NCI-H2107 treated with DMSO at 0.1 percent for 48 hours (cell line): ENCODE data around the gene TOMM40.
"Not testable (repeated sequence)": the region's sequence is repeated elsewhere in the genome, so short reads cannot be mapped to it uniquely, and the experiment has no call there.

Experiments used
- DNase-seq: peaks from one replicate; lab custom pipeline; 2025; ENCODE audit not compliant: unreplicated experiment; lab: John Stamatoyannopoulos, UW

TOMM40 gene

GRCh38 chr19:44894946-44895345 is 3.9 kb downstream of the TOMM40 start:
- no peak for DNase-seq

GRCh38 chr19:44897835-44898234 is 6.8 kb downstream of the TOMM40 start:
- no peak for DNase-seq

- no peak for DNase-seq
These were observed 9.5 kb downstream of the TOMM40 start for GRCh38 chr19:44900328-44901244.

DNA sequence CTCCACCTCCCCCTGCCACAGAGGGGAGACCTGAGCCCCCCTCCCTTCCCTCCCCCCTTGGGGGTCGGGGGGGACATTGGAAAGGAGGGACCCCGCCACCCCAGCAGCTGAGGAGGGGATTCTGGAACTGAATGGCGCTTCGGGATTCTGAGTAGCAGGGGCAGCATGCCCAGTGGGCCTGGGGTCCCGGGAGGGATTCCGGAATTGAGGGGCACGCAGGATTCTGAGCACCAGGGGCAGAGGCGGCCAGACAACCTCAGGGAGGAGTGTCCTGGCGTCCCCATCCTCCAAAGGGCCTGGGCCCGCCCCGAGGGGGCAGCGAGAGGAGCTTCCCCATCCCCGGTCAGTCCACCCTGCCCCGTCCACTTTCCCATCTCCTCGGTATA is 12.2 kb downstream of the TOMM40 start:
- no peak for DNase-seq

DNA sequence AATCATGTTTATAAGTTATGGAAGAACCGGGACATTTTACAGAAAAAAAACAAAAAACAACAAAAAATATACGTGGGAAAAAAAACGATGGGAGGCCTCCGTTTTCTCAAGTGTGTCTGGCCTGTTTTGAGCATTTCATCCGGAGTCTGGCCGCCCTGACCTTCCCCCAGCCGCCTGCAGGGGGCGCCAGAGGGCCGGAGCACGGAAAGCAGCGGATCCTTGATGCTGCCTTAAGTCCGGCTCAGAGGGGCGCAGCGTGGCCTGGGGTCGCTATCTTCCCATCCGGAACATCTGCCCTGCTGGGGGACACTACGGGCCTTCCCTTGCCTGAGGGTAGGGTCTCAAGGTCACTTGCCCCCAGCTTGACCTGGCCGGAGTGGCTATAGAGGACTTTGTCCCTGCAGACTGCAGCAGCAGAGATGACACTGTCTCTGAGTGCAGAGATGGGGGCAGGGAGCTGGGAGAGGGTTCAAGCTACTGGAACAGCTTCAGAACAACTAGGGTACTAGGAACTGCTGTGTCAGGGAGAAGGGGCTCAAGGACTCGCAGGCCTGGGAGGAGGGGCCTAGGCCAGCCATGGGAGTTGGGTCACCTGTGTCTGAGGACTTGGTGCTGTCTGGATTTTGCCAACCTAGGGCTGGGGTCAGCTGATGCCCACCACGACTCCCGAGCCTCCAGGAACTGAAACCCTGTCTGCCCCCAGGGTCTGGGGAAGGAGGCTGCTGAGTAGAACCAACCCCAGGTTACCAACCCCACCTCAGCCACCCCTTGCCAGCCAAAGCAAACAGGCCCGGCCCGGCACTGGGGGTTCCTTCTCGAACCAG is 12.8 kb downstream of the TOMM40 start:
- peak; percentile 12 for DNase-seq

GRCh38 chr19:44904426-44904994 is 13.5 kb downstream of the TOMM40 start:
- no peak for DNase-seq

DNA sequence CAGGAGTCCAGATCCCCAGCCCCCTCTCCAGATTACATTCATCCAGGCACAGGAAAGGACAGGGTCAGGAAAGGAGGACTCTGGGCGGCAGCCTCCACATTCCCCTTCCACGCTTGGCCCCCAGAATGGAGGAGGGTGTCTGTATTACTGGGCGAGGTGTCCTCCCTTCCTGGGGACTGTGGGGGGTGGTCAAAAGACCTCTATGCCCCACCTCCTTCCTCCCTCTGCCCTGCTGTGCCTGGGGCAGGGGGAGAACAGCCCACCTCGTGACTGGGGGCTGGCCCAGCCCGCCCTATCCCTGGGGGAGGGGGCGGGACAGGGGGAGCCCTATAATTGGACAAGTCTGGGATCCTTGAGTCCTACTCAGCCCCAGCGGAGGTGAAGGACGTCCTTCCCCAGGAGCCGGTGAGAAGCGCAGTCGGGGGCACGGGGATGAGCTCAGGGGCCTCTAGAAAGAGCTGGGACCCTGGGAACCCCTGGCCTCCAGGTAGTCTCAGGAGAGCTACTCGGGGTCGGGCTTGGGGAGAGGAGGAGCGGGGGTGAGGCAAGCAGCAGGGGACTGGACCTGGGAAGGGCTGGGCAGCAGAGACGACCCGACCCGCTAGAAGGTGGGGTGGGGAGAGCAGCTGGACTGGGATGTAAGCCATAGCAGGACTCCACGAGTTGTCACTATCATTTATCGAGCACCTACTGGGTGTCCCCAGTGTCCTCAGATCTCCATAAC is 14.5 kb downstream of the TOMM40 start, which contains the start of gene APOE:
Gene APOE, plus strand, starts transcription at position 360 of the 724 bp plus-strand sequence. CDS start 829 bp downstream, outside the sequence.
- DNase-seq, result no peak

- DNase-seq, result no peak
These were observed 16.6 kb downstream of the TOMM40 start for GRCh38 chr19:44907613-44908012.

GRCh38 chr19:44908074-44908835 is 17.2 kb downstream of the TOMM40 start:
- DNase-seq, result no peak

DNA sequence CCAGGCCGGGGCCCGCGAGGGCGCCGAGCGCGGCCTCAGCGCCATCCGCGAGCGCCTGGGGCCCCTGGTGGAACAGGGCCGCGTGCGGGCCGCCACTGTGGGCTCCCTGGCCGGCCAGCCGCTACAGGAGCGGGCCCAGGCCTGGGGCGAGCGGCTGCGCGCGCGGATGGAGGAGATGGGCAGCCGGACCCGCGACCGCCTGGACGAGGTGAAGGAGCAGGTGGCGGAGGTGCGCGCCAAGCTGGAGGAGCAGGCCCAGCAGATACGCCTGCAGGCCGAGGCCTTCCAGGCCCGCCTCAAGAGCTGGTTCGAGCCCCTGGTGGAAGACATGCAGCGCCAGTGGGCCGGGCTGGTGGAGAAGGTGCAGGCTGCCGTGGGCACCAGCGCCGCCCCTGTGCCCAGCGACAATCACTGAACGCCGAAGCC is 17.8 kb downstream of the TOMM40 start:
- no peak for DNase-seq

DNA sequence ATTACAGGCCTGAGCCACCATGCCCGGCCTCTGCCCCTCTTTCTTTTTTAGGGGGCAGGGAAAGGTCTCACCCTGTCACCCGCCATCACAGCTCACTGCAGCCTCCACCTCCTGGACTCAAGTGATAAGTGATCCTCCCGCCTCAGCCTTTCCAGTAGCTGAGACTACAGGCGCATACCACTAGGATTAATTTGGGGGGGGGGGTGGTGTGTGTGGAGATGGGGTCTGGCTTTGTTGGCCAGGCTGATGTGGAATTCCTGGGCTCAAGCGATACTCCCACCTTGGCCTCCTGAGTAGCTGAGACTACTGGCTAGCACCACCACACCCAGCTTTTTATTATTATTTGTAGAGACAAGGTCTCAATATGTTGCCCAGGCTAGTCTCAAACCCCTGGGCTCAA is 18.7 kb downstream of the TOMM40 start:
- DNase-seq, result no peak

- not testable (repeated sequence) for DNase-seq
These were observed 20.8 kb downstream of the TOMM40 start for GRCh38 chr19:44911896-44912295.

GRCh38 chr19:44912854-44913253 is 21.8 kb downstream of the TOMM40 start:
- no peak for DNase-seq

- not testable (repeated sequence) for DNase-seq
These were observed 22.7 kb downstream of the TOMM40 start for GRCh38 chr19:44913512-44914432.

DNA sequence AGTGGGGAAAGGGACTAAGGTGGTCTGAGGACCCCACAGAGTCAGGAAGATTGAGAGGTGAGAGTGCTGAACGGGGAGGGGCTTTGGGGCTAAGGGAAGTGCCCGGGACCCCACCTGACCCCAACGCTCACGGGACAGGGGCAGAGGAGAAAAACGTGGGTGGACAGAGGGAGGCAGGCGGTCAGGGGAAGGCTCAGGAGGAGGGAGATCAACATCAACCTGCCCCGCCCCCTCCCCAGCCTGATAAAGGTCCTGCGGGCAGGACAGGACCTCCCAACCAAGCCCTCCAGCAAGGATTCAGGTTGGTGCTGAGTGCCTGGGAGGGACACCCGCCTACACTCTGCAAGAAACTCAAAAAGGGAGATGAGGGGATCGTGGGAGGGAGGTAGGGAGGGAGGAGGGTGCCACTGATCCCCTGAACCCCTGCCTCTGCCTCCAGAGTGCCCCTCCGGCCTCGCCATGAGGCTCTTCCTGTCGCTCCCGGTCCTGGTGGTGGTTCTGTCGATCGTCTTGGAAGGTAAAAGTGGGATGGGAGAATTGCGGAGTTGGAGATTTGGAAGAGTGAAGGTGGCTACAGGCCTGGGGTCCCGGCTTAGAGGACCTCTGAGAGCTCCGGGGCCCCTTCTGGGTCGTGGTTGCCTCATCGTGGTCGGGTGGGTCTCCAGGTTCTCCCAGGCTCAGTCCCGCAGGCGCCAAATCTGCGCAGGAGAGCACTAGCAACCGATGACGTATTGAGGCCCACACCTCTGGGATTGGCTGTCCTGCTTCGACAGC is 23.6 kb downstream of the TOMM40 start, which contains the start of gene APOC1:
Gene APOC1, plus strand, starts transcription at position 176 of the 774 bp plus-strand sequence. Its CDS starts 284 bp downstream, at position 460.
- peak; percentile 61 for DNase-seq

GRCh38 chr19:44924243-44924725 is 33.2 kb downstream of the TOMM40 start:
- DNase-seq, result no peak

DNA sequence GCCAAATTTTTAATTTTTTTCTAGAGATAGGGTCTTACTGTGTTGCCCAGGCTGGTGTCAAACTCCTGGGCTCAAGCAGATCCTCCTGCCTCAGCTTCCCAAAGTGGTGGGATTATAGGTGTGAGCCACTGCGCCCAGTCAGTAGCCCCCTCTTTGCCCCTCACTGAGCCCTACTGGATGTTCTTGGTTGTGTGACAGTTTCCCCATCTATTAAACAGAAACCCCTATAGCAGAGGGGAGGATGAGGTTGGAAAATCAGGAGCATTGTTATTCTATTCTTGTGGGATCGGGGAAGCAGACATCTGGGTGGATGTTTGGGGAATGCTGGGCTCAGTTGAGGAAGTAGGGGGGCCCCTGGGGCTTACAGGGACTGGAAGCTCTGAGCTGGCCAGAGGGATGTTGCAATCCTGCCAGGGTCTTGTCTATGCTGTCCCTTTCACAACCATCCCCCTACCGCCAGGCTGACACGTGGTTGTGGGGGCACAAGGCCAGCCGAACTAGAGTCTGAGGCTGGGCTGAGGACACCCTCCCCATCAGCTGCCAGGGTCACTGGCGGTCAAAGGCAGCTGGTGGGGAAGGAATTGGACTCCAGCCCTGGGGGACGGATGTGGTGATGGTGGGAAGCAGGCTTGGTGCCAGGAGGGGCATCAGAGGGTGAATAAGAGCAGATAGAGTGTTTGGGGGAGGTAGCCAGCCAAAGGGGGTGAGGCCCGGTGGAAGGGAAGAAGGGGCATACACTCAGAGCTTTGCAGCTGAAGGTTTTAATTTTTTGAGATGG is 34.2 kb downstream of the TOMM40 start:
- no peak for DNase-seq
